Esophagus (tissue), 2 donors: ENCODE data around the gene GRK4. TPM values are rescaled to one million over a fixed set of nuclear protein-coding genes. Genes with fewer than 3 reads are reported as not detected.

ENCODE experiments used
- H3K27ac ChIP-seq, 2 donors: one replicate each; pipeline ENCODE4 v1.5.1; 2013; ENCODE audit warnings: low read depth in 2 of 2, mild to moderate bottlenecking in 2 of 2, inconsistent platforms in 1 of 2, low read length in 1 of 2, moderate library complexity in 1 of 2
- H3K27me3 ChIP-seq, 2 donors: one replicate each; pipeline ENCODE4 v1.6.1; 2013; ENCODE audit warnings: low read length in 2 of 2, control low read depth in 1 of 2, mild to moderate bottlenecking in 1 of 2; ENCODE audit not compliant: insufficient read depth in 2 of 2, control insufficient read depth in 1 of 2
- H3K36me3 ChIP-seq, 2 donors: one replicate each; pipeline ENCODE4 v1.6.1; 2013; ENCODE audit warnings: low read length in 1 of 2; ENCODE audit not compliant: control insufficient read depth in 2 of 2, insufficient read depth in 2 of 2
- H3K4me1 ChIP-seq, 2 donors: one replicate each; pipeline ENCODE4 v1.6.1; 2013; ENCODE audit warnings: low read length in 1 of 2; ENCODE audit not compliant: control insufficient read depth in 2 of 2, insufficient read depth in 2 of 2
- H3K4me3 ChIP-seq, 2 donors: one replicate each; pipeline ENCODE4 v1.5.1; 2013; ENCODE audit warnings: low read length in 2 of 2, mild to moderate bottlenecking in 2 of 2, low read depth in 1 of 2, moderate library complexity in 1 of 2
- H3K9me3 ChIP-seq, 2 donors: one replicate each; pipeline ENCODE4 v1.6.1; 2013; ENCODE audit warnings: mild to moderate bottlenecking in 2 of 2, low read depth in 1 of 2, low read length in 1 of 2, moderate library complexity in 1 of 2; ENCODE audit not compliant: control insufficient read depth in 2 of 2, insufficient read depth in 1 of 2
- WGBS, 2 donors: extraction: QIAGEN DNeasy Blood & Tissue Kit; methylation state at CpG; one replicate each; pipeline ENCODE4 v1.1.7; 2013; 5-methylcytosine and 5-hydroxymethylcytosine counted together
- polyA plus RNA-seq, 2 donors: library from polyadenylated mRNA; stranded (reverse); fragments of 200-250 nt; gene quantifications; one replicate each; pipeline ENCODE4 v1.2.3, GENCODE V29; 2013
- donor health status: healthy with polysubstance abuse.
- donor health status: Bipolar disorder and iron deficiency.

The GRK4 gene
- polyA plus RNA-seq, 2 donors, result 1.2 to 1.7 TPM

GRCh38 chr4:2924286-2924685, 39.1 kb upstream of the GRK4 start:
- Histone ChIP-seq H3K36me3 (peaks cover 9 to 36% of the 10 kb centered on the region in 2 donors), H3K27ac (no peak overlapping the region), H3K9me3 (no peaks in the 10 kb centered on the region), H3K4me1 (peaks cover 3 to 4% of the 10 kb centered on the region in 2 donors), H3K27me3 (no peaks in the 10 kb centered on the region), H3K4me3 (no peak overlapping the region)
- WGBS, 2 donors, result 89 to 95% methylated on average over 8 of the region's 8 CpGs

- Histone ChIP-seq H3K4me3 (no peak overlapping the region), H3K9me3 (no peaks in the 10 kb centered on the region), H3K27ac (no peak overlapping the region), H3K4me1 (peaks cover 3 to 4% of the 10 kb centered on the region in 2 donors), H3K27me3 (no peaks in the 10 kb centered on the region), H3K36me3 (peaks cover 9 to 40% of the 10 kb centered on the region in 2 donors)
- 76 to 83% methylated on average over 7 of the region's 7 CpGs for WGBS, 2 donors
These were observed 38.5 kb upstream of the GRK4 start for GRCh38 chr4:2924765-2925301.

- peaks cover 3 to 4% of the 10 kb centered on the region in 2 donors for H3K4me1 ChIP-seq
- H3K9me3 ChIP-seq, result no peaks in the 10 kb centered on the region
- no peak overlapping the region for H3K27ac ChIP-seq
- WGBS, 2 donors, result 91% methylated on average over 5 of the region's 5 CpGs
- H3K36me3 ChIP-seq, result peaks cover 12 to 45% of the 10 kb centered on the region in 2 donors
- no peak overlapping the region for H3K4me3 ChIP-seq
- no peaks in the 10 kb centered on the region for H3K27me3 ChIP-seq
These were observed 37.9 kb upstream of the GRK4 start for GRCh38 chr4:2925496-2925895.

- Histone ChIP-seq H3K4me3 (no peak overlapping the region), H3K4me1 (peaks cover 3 to 4% of the 10 kb centered on the region in 2 donors), H3K27me3 (no peaks in the 10 kb centered on the region), H3K9me3 (no peaks in the 10 kb centered on the region), H3K36me3 (peaks cover 14 to 51% of the 10 kb centered on the region in 2 donors), H3K27ac (no peak overlapping the region)
- WGBS, 2 donors, result 93% methylated on average over 41 of the region's 41 CpGs
These were observed 37.2 kb upstream of the GRK4 start for GRCh38 chr4:2925931-2926860.

GRCh38 chr4:2927016-2927695, 36.2 kb upstream of the GRK4 start:
- 90 to 94% methylated on average over 18 of the region's 18 CpGs for WGBS, 2 donors
- Histone ChIP-seq H3K4me1 (peaks cover 3 to 4% of the 10 kb centered on the region in 2 donors), H3K36me3 (peaks cover 14 to 59% of the 10 kb centered on the region in 2 donors)

DNA sequence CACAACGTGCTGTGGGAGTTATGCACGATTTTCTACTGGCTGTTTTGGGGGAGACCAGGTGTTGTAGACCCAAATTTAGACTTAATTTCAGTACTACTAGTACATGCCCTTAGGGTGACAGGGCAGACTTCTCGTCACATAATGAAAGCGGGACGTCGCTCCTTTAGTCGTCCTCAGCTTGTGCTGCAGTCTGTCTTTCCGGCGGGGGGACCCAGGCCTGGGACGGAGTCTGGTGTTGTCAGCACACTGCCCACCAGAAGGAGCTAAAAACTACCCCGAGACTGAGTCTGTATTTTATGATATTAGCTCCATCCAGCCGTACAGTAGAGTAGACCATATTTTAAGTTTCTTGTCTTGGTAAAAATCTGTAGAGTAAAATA, 35.7 kb upstream of the GRK4 start:
- H3K4me1 ChIP-seq, result peaks cover 3 to 4% of the 10 kb centered on the region in 2 donors
- peaks cover 14 to 59% of the 10 kb centered on the region in 2 donors for H3K36me3 ChIP-seq
- WGBS, 2 donors, result 94 to 95% methylated on average over 12 of the region's 12 CpGs
- H3K27me3 ChIP-seq, result no peaks in the 10 kb centered on the region
- no peak overlapping the region for H3K4me3 ChIP-seq
- H3K9me3 ChIP-seq, result no peaks in the 10 kb centered on the region
- no peak overlapping the region for H3K27ac ChIP-seq

More at GRCh38 chr4:2927016-2927695, 36.2 kb upstream of the GRK4 start:
- H3K4me3 ChIP-seq, result no peak overlapping the region
- H3K9me3 ChIP-seq, result no peaks in the 10 kb centered on the region
- H3K27me3 ChIP-seq, result no peaks in the 10 kb centered on the region
- H3K27ac ChIP-seq, result no peak overlapping the region

GRCh38 chr4:2928242-2929176, 34.9 kb upstream of the GRK4 start:
- Histone ChIP-seq H3K4me1 (peaks cover 3 to 6% of the 10 kb centered on the region in 2 donors), H3K27me3 (no peaks in the 10 kb centered on the region), H3K36me3 (peaks cover 14 to 62% of the 10 kb centered on the region in 2 donors), H3K4me3 (no peak overlapping the region), H3K27ac (no peak overlapping the region), H3K9me3 (no peaks in the 10 kb centered on the region)
- 85% methylated on average over 32 of the region's 32 CpGs for WGBS, 2 donors

- peaks cover 14 to 56% of the 10 kb centered on the region in 2 donors for H3K36me3 ChIP-seq
- no peak overlapping the region for H3K27ac ChIP-seq
- no peak overlapping the region for H3K4me3 ChIP-seq
- H3K4me1 ChIP-seq, result peaks cover 0 to 6% of the 10 kb centered on the region in 2 donors
- no peaks in the 10 kb centered on the region for H3K9me3 ChIP-seq
- WGBS, 2 donors, result 87 to 92% methylated on average over 16 of the region's 16 CpGs
- no peaks in the 10 kb centered on the region for H3K27me3 ChIP-seq
These were observed 33.9 kb upstream of the GRK4 start for GRCh38 chr4:2929469-2929868.
